ENCODE measurements around the gene KCNH1.
A peak's percentile ranks its signal among the peaks of the same experiment; 100 is the strongest.
"Not testable (repeated sequence)": the region's sequence is repeated elsewhere in the genome, so short reads cannot be mapped to it uniquely, and the experiment has no call there.

GRCh38 chr1:210949940-210950546 lies 183.9 kb downstream of the KCNH1 start:
- not testable (repeated sequence) for TF ChIP-seq EP300 (IDR thresholded peaks at IDR 0.05; ENCODE audit: borderline replicate concordance in 1 of 2, low read depth in 1 of 2, low read length in 1 of 2); USF2 (IDR thresholded peaks at IDR 0.05; ENCODE audit: borderline replicate concordance, low read depth, low read length); ZBTB33 (IDR thresholded peaks at IDR 0.05; ENCODE audit: borderline replicate concordance, low read depth); POLR2AphosphoS5 (IDR thresholded peaks at IDR 0.05; ENCODE audit: low read depth, low read length); NFIC (IDR thresholded peaks at IDR 0.05; ENCODE audit: borderline replicate concordance); YY1 (IDR thresholded peaks at IDR 0.05; ENCODE audit: low read depth); REST (IDR thresholded peaks at IDR 0.05; ENCODE audit: low read depth, low read length); JUND (IDR thresholded peaks at IDR 0.05); FOSL2 (IDR thresholded peaks at IDR 0.05; ENCODE audit: borderline replicate concordance, low read depth)
- TF ChIP-seq, protein P1, sequence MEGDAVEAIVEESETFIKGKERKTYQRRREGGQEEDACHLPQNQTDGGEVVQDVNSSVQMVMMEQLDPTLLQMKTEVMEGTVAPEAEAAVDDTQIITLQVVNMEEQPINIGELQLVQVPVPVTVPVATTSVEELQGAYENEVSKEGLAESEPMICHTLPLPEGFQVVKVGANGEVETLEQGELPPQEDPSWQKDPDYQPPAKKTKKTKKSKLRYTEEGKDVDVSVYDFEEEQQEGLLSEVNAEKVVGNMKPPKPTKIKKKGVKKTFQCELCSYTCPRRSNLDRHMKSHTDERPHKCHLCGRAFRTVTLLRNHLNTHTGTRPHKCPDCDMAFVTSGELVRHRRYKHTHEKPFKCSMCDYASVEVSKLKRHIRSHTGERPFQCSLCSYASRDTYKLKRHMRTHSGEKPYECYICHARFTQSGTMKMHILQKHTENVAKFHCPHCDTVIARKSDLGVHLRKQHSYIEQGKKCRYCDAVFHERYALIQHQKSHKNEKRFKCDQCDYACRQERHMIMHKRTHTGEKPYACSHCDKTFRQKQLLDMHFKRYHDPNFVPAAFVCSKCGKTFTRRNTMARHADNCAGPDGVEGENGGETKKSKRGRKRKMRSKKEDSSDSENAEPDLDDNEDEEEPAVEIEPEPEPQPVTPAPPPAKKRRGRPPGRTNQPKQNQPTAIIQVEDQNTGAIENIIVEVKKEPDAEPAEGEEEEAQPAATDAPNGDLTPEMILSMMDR (IDR thresholded peaks at IDR 0.05) = peak; percentile 71
- TF ChIP-seq, protein P2, sequence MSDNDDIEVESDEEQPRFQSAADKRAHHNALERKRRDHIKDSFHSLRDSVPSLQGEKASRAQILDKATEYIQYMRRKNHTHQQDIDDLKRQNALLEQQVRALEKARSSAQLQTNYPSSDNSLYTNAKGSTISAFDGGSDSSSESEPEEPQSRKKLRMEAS (IDR thresholded peaks at IDR 0.05; ENCODE audit: low read depth) = not testable (repeated sequence)
- TF ChIP-seq, protein P3, sequence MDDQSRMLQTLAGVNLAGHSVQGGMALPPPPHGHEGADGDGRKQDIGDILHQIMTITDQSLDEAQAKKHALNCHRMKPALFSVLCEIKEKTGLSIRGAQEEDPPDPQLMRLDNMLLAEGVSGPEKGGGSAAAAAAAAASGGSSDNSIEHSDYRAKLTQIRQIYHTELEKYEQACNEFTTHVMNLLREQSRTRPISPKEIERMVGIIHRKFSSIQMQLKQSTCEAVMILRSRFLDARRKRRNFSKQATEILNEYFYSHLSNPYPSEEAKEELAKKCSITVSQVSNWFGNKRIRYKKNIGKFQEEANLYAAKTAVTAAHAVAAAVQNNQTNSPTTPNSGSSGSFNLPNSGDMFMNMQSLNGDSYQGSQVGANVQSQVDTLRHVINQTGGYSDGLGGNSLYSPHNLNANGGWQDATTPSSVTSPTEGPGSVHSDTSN (IDR thresholded peaks at IDR 0.05) = not testable (repeated sequence)
- peak; percentile 47 for TF ChIP-seq SMC3 (IDR thresholded peaks at IDR 0.05; ENCODE audit: low read depth, low read length)
